ENCODE data around the gene TP73.

TP73 gene

GRCh38 chr1:3607703-3608065 lies 44.6 kb upstream of the TP73 start:
- peaks cover 0 to 3% (median 0%) of the 10 kb centered on the region in 5 experiments for H3K27me3 ChIP-seq (replicated peaks in 2 of 5; ENCODE audit: control insufficient read depth in 4 of 5, insufficient read depth in 5 of 5, low read length in 4 of 5)
- no peak overlapping the region for H3K27ac ChIP-seq (ENCODE audit: insufficient read depth in 1 of 2, low read depth in 1 of 2, low read length in 2 of 2, poor library complexity in 1 of 2, severe bottlenecking in 2 of 2)
- ChIA-PET CTCF (interaction anchor here (1.2 to 2.9 kb wide), 4 partner anchors 14 to 155 kb away, joined by 5 to 9 read pairs (median 5); no protein-coding TSS in a partner anchor), POLR2A (no interaction called here)
- 95% methylated on average over 17 of the region's 18 CpGs for WGBS (ENCODE audit: insufficient coverage)
- DNase-seq: no peak
- H3K36me3 ChIP-seq (ENCODE audit: control insufficient read depth in 4 of 4, insufficient read depth in 4 of 4, low read length in 3 of 4): peaks cover 0 to 25% (median 10%) of the 10 kb centered on the region in 4 experiments
- no peaks in the 10 kb centered on the region for H3K9me3 ChIP-seq (ENCODE audit: control extremely low read depth in 1 of 5, control insufficient read depth in 4 of 5, insufficient read depth in 2 of 5, low read depth in 1 of 5, low read length in 4 of 5)
- no peak overlapping the region for H3K4me3 ChIP-seq (ENCODE audit: control insufficient read depth in 1 of 7, extremely low read depth in 1 of 7, insufficient read depth in 4 of 7, low read depth in 2 of 7, low read length in 6 of 7)
- peaks cover 2 to 41% (median 39%) of the 10 kb centered on the region in 4 experiments for H3K4me1 ChIP-seq (ENCODE audit: control extremely low read depth in 1 of 4, control insufficient read depth in 4 of 4, insufficient read depth in 4 of 4, low read length in 3 of 4)

- H3K36me3 ChIP-seq (ENCODE audit: control insufficient read depth in 4 of 4, insufficient read depth in 4 of 4, low read length in 3 of 4): peaks cover 0 to 25% (median 10%) of the 10 kb centered on the region in 4 experiments
- H3K27ac ChIP-seq (ENCODE audit: insufficient read depth in 1 of 2, low read depth in 1 of 2, low read length in 2 of 2, poor library complexity in 1 of 2, severe bottlenecking in 2 of 2): no peak overlapping the region
- H3K4me3 ChIP-seq (ENCODE audit: control insufficient read depth in 1 of 7, extremely low read depth in 1 of 7, insufficient read depth in 4 of 7, low read depth in 2 of 7, low read length in 6 of 7): no peak overlapping the region
- no peaks in the 10 kb centered on the region for H3K9me3 ChIP-seq (ENCODE audit: control extremely low read depth in 1 of 5, control insufficient read depth in 4 of 5, insufficient read depth in 2 of 5, low read depth in 1 of 5, low read length in 4 of 5)
- H3K27me3 ChIP-seq (replicated peaks in 2 of 5; ENCODE audit: control insufficient read depth in 4 of 5, insufficient read depth in 5 of 5, low read length in 4 of 5): peaks cover 0 to 3% (median 0%) of the 10 kb centered on the region in 5 experiments
- CTCF ChIA-PET: interaction anchor here (1.2 to 2.9 kb wide), 5 partner anchors 11 to 155 kb away, joined by 5 to 9 read pairs (median 5); no protein-coding TSS in a partner anchor
- POLR2A ChIA-PET: no interaction called here
- 87% methylated on average over 6 of the region's 7 CpGs for WGBS (ENCODE audit: insufficient coverage)
- no peak for DNase-seq
- peaks cover 2 to 40% (median 38%) of the 10 kb centered on the region in 4 experiments for H3K4me1 ChIP-seq (ENCODE audit: control extremely low read depth in 1 of 4, control insufficient read depth in 4 of 4, insufficient read depth in 4 of 4, low read length in 3 of 4)
Measured at GRCh38 chr1:3608154-3608553, 44.2 kb upstream of the TP73 start.

DNA sequence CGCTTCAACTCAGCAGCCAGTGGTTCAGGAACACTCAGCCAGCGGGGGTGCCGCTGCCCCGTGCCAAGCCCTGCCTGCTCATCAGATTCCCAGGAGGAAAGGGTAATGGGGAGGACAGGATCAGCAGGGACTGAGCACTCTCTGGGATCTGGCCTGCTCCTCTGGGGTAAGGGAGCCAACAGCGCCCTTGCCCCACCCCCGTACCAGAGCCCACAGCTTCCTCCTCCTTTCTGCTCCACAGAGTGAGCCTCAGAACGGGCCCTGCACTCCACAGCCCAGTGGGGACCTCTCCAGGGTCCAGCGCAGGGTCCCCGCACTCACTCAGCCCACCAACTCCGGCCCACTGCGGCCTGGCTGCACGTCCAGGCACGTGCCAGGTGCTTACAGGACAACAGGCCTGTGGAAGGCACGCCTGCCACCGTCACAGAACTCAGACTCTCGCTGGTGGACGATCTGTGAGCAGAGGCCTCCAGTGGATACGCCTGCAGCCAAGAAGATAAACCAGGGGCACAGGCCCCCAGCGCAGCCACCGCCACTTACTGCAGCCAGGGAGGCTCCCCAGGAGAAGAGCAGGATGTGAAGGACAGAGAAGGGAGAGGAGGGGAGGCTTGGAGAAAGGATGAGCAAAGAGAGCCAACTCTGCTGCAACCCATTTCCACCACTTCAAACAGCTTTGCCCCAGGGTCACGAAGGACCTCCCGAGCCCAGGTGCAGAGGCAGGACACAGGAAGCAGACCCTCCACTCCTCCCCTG lies 43.1 kb upstream of the TP73 start:
- POLR2A ChIA-PET: no interaction called here

GRCh38 chr1:3609769-3610526 lies 42.4 kb upstream of the TP73 start:
- WGBS (ENCODE audit: insufficient coverage): 50% methylated on average over 19 of the region's 24 CpGs
- Histone ChIP-seq H3K27ac (ENCODE audit: insufficient read depth in 1 of 2, low read depth in 1 of 2, low read length in 2 of 2, poor library complexity in 1 of 2, severe bottlenecking in 2 of 2) (no peak overlapping the region), H3K36me3 (ENCODE audit: control insufficient read depth in 4 of 4, insufficient read depth in 4 of 4, low read length in 3 of 4) (peaks cover 0 to 21% (median 9%) of the 10 kb centered on the region in 4 experiments), H3K9me3 (ENCODE audit: control extremely low read depth in 1 of 5, control insufficient read depth in 4 of 5, insufficient read depth in 2 of 5, low read depth in 1 of 5, low read length in 4 of 5) (no peaks in the 10 kb centered on the region), H3K4me3 (ENCODE audit: control insufficient read depth in 1 of 7, extremely low read depth in 1 of 7, insufficient read depth in 4 of 7, low read depth in 2 of 7, low read length in 6 of 7) (peak overlapping the region in 6 of 7 experiments; percentile 53 to 79 (median 74)), H3K4me1 (ENCODE audit: control extremely low read depth in 1 of 4, control insufficient read depth in 4 of 4, insufficient read depth in 4 of 4, low read length in 3 of 4) (peaks cover 2 to 40% (median 38%) of the 10 kb centered on the region in 4 experiments), H3K27me3 (replicated peaks in 2 of 5; ENCODE audit: control insufficient read depth in 4 of 5, insufficient read depth in 5 of 5, low read length in 4 of 5) (peaks cover 0 to 3% (median 0%) of the 10 kb centered on the region in 5 experiments)
- ChIA-PET POLR2A (interaction anchor here (0.6 kb wide), 1 partner anchor 46 kb away, joined by 4 read pairs; no protein-coding TSS in a partner anchor), CTCF (interaction anchor here (1.8 kb wide), 1 partner anchor 9 kb away, joined by 6 read pairs; no protein-coding TSS in a partner anchor)
- DNase-seq: no peak

More for the DNA sequence above, 43.1 kb upstream of the TP73 start:
- Histone ChIP-seq H3K9me3 (ENCODE audit: control extremely low read depth in 1 of 5, control insufficient read depth in 4 of 5, insufficient read depth in 2 of 5, low read depth in 1 of 5, low read length in 4 of 5) (no peaks in the 10 kb centered on the region), H3K27me3 (replicated peaks in 2 of 5; ENCODE audit: control insufficient read depth in 4 of 5, insufficient read depth in 5 of 5, low read length in 4 of 5) (peaks cover 0 to 3% (median 0%) of the 10 kb centered on the region in 5 experiments), H3K27ac (ENCODE audit: insufficient read depth in 1 of 2, low read depth in 1 of 2, low read length in 2 of 2, poor library complexity in 1 of 2, severe bottlenecking in 2 of 2) (peak overlapping the region in 1 of 2 experiments; percentile 25), H3K4me3 (ENCODE audit: control insufficient read depth in 1 of 7, extremely low read depth in 1 of 7, insufficient read depth in 4 of 7, low read depth in 2 of 7, low read length in 6 of 7) (peak overlapping the region in 5 of 7 experiments; percentile 3 to 79 (median 71)), H3K4me1 (ENCODE audit: control extremely low read depth in 1 of 4, control insufficient read depth in 4 of 4, insufficient read depth in 4 of 4, low read length in 3 of 4) (peaks cover 2 to 40% (median 38%) of the 10 kb centered on the region in 4 experiments), H3K36me3 (ENCODE audit: control insufficient read depth in 4 of 4, insufficient read depth in 4 of 4, low read length in 3 of 4) (peaks cover 0 to 25% (median 9%) of the 10 kb centered on the region in 4 experiments)
- peak in 1 of 3 donors; percentile 44 for DNase-seq
- WGBS (ENCODE audit: insufficient coverage): 36% methylated on average over 14 of the region's 22 CpGs
- CTCF ChIA-PET: interaction anchor here (1.3 to 1.8 kb wide), 4 partner anchors 10 to 156 kb away, joined by 5 to 6 read pairs (median 5); no protein-coding TSS in a partner anchor

DNA sequence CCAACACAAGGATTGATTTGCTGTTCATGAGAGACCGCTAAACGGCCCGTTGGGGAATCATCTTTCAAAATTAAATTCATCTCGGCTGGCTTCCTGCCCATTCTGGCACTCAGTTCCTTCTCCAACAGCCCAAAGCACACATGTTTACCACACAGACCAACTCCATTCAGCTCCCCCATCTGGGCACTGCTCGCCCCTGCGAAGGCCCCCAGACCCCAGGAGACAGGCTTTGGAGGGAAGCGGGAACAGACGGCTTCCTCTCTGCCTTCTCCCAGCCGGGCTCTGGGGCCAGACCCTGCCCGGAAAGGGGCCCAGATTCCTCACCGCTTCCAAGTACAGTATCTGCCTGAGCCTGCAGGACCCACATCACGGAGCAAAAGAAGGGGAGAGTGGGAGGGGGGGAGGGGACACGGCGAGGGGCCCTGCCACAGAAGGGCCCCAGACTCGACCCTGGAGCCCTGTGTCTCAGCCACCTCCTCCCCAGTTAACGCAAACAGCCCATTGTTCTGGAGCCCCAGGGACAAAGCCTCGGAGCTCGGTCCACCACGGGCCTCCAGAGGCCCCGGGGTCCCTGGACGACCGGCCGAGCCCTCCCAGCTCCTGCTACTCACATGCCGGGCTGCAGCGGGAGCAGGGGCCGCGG lies 41.7 kb upstream of the TP73 start:
- Histone ChIP-seq H3K4me3 (ENCODE audit: control insufficient read depth in 1 of 7, extremely low read depth in 1 of 7, insufficient read depth in 4 of 7, low read depth in 2 of 7, low read length in 6 of 7) (peak overlapping the region; percentile 39 to 79 (median 71)), H3K27me3 (replicated peaks in 2 of 5; ENCODE audit: control insufficient read depth in 4 of 5, insufficient read depth in 5 of 5, low read length in 4 of 5) (peaks cover 0 to 3% (median 0%) of the 10 kb centered on the region in 5 experiments), H3K36me3 (ENCODE audit: control insufficient read depth in 4 of 4, insufficient read depth in 4 of 4, low read length in 3 of 4) (peaks cover 0 to 18% (median 9%) of the 10 kb centered on the region in 4 experiments), H3K27ac (ENCODE audit: insufficient read depth in 1 of 2, low read depth in 1 of 2, low read length in 2 of 2, poor library complexity in 1 of 2, severe bottlenecking in 2 of 2) (no peak overlapping the region), H3K4me1 (ENCODE audit: control extremely low read depth in 1 of 4, control insufficient read depth in 4 of 4, insufficient read depth in 4 of 4, low read length in 3 of 4) (peaks cover 2 to 40% (median 38%) of the 10 kb centered on the region in 4 experiments), H3K9me3 (ENCODE audit: control extremely low read depth in 1 of 5, control insufficient read depth in 4 of 5, insufficient read depth in 2 of 5, low read depth in 1 of 5, low read length in 4 of 5) (no peaks in the 10 kb centered on the region)
- WGBS (ENCODE audit: insufficient coverage): 2% methylated on average over 21 of the region's 27 CpGs
- ChIA-PET POLR2A (interaction anchor here (0.6 kb wide), 1 partner anchor 46 kb away, joined by 4 read pairs; no protein-coding TSS in a partner anchor), CTCF (interaction anchor here (1.8 kb wide), 1 partner anchor 8 kb away, joined by 6 read pairs; no protein-coding TSS in a partner anchor)
- DNase-seq: peak; percentile 62 to 80 (median 79)

DNA sequence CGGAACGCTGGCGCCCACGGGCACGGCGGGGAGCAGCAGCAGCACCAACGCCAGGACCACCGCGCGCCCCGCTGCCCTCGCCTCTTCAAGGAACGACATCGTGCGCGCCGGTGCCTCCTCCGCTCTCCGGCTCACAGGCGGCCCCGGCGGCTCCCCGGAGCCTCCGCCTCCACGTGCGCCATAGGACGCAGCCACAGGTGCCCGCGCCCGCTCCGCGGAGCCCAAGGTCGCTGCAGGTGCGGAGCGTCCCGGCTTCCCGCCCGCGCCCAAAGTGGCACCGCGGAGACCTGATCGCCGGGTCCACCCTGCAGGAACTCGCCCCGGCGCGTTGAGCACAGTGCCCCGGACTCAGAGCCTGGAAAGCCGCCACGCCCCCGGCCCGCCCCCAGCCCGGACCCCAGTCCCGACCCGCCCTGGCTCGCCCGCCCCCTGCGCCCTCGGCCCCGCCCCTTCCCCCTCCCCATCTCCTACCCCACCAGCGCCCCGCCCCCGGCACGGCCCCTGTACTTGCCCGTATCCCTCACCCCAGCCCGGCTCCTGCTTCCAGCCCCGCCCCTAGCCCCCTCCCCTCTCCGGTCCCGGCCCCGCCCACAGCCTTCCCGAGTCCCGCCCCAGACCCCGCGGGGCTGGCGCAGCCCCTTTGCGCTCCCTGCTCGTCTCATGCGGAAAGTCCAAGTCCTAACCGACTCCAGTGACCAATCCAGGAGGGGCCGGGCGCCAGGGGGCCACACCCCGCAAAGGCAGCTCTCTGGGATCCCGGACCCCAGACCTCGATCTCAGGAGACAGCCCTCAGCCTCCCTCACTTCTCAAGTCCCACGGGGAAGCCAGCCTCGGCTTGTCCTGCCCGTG lies 40.9 kb upstream of the TP73 start, which contains the start of gene MEGF6:
Gene MEGF6 (minus strand): TSS at position 339 of the 850 bp plus-strand sequence. CDS start 240 bp downstream, at position 99.
- H3K4me3 ChIP-seq (ENCODE audit: control insufficient read depth in 1 of 7, extremely low read depth in 1 of 7, insufficient read depth in 4 of 7, low read depth in 2 of 7, low read length in 6 of 7): peak within 1 kb of the TSS; percentile 39 to 79 (median 71)
- no peak within 1 kb of the TSS for H3K27ac ChIP-seq (ENCODE audit: insufficient read depth in 1 of 2, low read depth in 1 of 2, low read length in 2 of 2, poor library complexity in 1 of 2, severe bottlenecking in 2 of 2)

More for the DNA sequence above, 40.9 kb upstream of the TP73 start, which contains the start of gene MEGF6:
- ChIA-PET POLR2A (no interaction called here), CTCF (interaction anchor here (1.8 kb wide), 1 partner anchor 7 kb away, joined by 6 read pairs; no protein-coding TSS in a partner anchor)
- H3K27me3 ChIP-seq (replicated peaks in 2 of 5; ENCODE audit: control insufficient read depth in 4 of 5, insufficient read depth in 5 of 5, low read length in 4 of 5): peaks cover 0 to 3% (median 0%) of the 10 kb centered on the region in 5 experiments
- DNase-seq: peak; percentile 69 to 79 (median 77)
- H3K36me3 ChIP-seq (ENCODE audit: control insufficient read depth in 4 of 4, insufficient read depth in 4 of 4, low read length in 3 of 4): peaks cover 0 to 14% (median 7%) of the 10 kb centered on the region in 4 experiments
- under 1% methylated on average over 49 of the region's 87 CpGs for WGBS (ENCODE audit: insufficient coverage)
- no peaks in the 10 kb centered on the region for H3K9me3 ChIP-seq (ENCODE audit: control extremely low read depth in 1 of 5, control insufficient read depth in 4 of 5, insufficient read depth in 2 of 5, low read depth in 1 of 5, low read length in 4 of 5)
- peaks cover 2 to 40% (median 38%) of the 10 kb centered on the region in 4 experiments for H3K4me1 ChIP-seq (ENCODE audit: control extremely low read depth in 1 of 4, control insufficient read depth in 4 of 4, insufficient read depth in 4 of 4, low read length in 3 of 4)

All from common myeloid progenitor, CD34-positive (primary cell).